ENCODE data around the gene TTLL13. TPM values are rescaled to one million over a fixed set of nuclear protein-coding genes. Genes with fewer than 3 reads are reported as not detected.

The TTLL13 gene
- polyA plus RNA-seq, 1 donor from 2014 or later: 0.33 TPM

DNA sequence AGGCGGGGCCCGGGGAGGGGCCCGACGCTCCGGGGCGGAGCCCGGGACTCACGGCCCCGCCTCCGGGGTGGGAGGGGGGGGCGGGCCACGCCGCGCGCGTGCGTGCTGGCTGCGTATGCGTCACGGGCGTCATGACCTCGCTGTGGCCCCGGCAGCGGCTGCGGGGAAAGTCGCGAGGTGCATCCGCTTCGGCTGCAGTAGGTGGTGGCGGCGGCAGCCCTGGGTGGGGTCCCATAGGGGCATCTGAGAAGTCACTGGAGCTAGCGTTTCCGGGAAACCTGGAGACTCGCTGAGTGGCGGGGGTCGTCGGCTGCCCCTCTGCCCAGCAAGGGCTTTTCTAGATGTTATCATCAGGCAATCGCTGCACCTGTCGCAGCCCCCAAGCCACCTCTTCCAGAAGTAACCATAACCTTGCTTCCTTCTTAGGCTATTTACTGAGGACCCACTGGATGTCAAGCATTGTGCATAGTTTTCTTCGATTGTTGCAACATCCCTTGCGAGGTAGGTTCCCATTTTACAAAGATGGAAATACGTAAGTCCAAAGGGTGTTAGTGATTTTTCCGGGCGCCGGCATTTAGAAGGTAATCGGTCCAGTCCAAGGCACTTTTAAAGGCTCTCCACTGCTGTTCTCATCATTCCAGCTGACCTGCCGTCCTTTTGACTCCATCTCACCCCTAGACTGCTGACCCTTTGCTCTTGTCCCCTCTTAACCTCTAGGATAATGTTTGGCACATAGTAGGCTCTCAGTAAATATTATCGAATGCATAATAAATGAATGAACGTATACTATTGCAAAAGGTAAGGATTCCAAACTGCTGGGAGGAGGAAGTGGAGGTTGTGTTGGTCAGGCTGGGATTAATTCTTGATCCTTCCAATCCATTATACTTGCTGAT, 15.0 kb upstream of the TTLL13 start, which contains the start of gene GDPGP1:
Gene GDPGP1 (plus strand): TSS at position 114 of the 893 bp plus-strand sequence. CDS start 6,700 bp downstream, outside the sequence.
- Histone ChIP-seq H4K20me1 (ENCODE audit: insufficient read depth) (no peaks in the 10 kb centered on the region), H3F3A (ENCODE audit: insufficient read depth, low read length, poor library complexity, severe bottlenecking) (no peaks in the 10 kb centered on the region), H3K9me3 (ENCODE audit: low read length) (no peaks in the 10 kb centered on the region), H3K27ac (ENCODE audit: low read length) (peak within 1 kb of the TSS; percentile 59), H3K9me2 (ENCODE audit: insufficient read depth, low read length) (no peaks in the 10 kb centered on the region), H3K4me3 (ENCODE audit: low read length) (peak within 1 kb of the TSS; percentile 90), H3K36me3 (ENCODE audit: insufficient read depth, low read length) (no peaks in the 10 kb centered on the region), H3K79me2 (replicated peaks; ENCODE audit: insufficient read depth, low read length) (no peaks in the 10 kb centered on the region), H2AFZ (ENCODE audit: low read depth, low read length) (peak within 1 kb of the TSS; percentile 63), H3K4me2 (ENCODE audit: low read length) (peak within 1 kb of the TSS; percentile 79), H3K9ac (ENCODE audit: low read length) (peak within 1 kb of the TSS; percentile 73), H3K27me3 (ENCODE audit: insufficient read depth, low read depth, low read length) (no peaks in the 10 kb centered on the region)
- TF ChIP-seq TAF1 (IDR thresholded peaks at IDR 0.05; ENCODE audit: low read depth) (peak; percentile 60), EP300 (conservative IDR thresholded peaks at IDR 0.05; ENCODE audit: poor library complexity, severe bottlenecking) (peak; percentile 38), POLR2AphosphoS5 (IDR thresholded peaks at IDR 0.05) (peak; percentile 94), SMC3 (conservative IDR thresholded peaks at IDR 0.05; ENCODE audit: poor library complexity) (peak; percentile 49), MXI1 (conservative IDR thresholded peaks at IDR 0.05; ENCODE audit: poor library complexity, severe bottlenecking) (peak; percentile 68), EZH2 (IDR thresholded peaks at IDR 0.05; ENCODE audit: borderline replicate concordance, insufficient read depth, low read length, poor library complexity, severe bottlenecking) (no peak), RAD21 (conservative IDR thresholded peaks at IDR 0.05) (peak; percentile 46)
- TF ChIP-seq, protein P1, sequence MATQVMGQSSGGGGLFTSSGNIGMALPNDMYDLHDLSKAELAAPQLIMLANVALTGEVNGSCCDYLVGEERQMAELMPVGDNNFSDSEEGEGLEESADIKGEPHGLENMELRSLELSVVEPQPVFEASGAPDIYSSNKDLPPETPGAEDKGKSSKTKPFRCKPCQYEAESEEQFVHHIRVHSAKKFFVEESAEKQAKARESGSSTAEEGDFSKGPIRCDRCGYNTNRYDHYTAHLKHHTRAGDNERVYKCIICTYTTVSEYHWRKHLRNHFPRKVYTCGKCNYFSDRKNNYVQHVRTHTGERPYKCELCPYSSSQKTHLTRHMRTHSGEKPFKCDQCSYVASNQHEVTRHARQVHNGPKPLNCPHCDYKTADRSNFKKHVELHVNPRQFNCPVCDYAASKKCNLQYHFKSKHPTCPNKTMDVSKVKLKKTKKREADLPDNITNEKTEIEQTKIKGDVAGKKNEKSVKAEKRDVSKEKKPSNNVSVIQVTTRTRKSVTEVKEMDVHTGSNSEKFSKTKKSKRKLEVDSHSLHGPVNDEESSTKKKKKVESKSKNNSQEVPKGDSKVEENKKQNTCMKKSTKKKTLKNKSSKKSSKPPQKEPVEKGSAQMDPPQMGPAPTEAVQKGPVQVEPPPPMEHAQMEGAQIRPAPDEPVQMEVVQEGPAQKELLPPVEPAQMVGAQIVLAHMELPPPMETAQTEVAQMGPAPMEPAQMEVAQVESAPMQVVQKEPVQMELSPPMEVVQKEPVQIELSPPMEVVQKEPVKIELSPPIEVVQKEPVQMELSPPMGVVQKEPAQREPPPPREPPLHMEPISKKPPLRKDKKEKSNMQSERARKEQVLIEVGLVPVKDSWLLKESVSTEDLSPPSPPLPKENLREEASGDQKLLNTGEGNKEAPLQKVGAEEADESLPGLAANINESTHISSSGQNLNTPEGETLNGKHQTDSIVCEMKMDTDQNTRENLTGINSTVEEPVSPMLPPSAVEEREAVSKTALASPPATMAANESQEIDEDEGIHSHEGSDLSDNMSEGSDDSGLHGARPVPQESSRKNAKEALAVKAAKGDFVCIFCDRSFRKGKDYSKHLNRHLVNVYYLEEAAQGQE (IDR thresholded peaks at IDR 0.05; ENCODE audit: borderline replicate concordance): peak; percentile 24
- TF ChIP-seq, protein P2, sequence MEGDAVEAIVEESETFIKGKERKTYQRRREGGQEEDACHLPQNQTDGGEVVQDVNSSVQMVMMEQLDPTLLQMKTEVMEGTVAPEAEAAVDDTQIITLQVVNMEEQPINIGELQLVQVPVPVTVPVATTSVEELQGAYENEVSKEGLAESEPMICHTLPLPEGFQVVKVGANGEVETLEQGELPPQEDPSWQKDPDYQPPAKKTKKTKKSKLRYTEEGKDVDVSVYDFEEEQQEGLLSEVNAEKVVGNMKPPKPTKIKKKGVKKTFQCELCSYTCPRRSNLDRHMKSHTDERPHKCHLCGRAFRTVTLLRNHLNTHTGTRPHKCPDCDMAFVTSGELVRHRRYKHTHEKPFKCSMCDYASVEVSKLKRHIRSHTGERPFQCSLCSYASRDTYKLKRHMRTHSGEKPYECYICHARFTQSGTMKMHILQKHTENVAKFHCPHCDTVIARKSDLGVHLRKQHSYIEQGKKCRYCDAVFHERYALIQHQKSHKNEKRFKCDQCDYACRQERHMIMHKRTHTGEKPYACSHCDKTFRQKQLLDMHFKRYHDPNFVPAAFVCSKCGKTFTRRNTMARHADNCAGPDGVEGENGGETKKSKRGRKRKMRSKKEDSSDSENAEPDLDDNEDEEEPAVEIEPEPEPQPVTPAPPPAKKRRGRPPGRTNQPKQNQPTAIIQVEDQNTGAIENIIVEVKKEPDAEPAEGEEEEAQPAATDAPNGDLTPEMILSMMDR (IDR thresholded peaks at IDR 0.05; ENCODE audit: poor library complexity, severe bottlenecking): no peak

DNA sequence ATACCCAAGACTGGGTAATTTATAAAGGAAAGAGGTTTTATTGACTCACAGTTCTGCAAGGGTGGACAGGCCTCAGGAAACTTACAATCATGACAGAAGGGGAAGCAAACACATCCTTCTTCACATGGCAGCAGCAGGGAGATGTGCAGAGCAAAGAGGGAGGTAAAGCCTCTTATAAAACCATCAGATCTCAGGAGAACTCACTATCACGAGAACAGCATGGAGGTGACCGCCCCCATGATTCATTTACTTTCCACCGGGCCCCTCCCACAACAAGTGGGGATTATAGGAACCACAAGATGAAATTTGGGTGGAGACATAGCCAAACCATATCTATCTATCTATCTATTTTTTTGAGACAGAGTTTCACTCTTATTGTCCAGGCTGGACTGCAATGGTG, 10.0 kb upstream of the TTLL13 start:
- H3F3A ChIP-seq (ENCODE audit: insufficient read depth, low read length, poor library complexity, severe bottlenecking): no peaks in the 10 kb centered on the region
- H3K27ac ChIP-seq (ENCODE audit: low read length): no peak overlapping the region
- no peak overlapping the region for H3K9ac ChIP-seq (ENCODE audit: low read length)
- no peak overlapping the region for H3K4me2 ChIP-seq (ENCODE audit: low read length)
- H3K27me3 ChIP-seq (ENCODE audit: insufficient read depth, low read depth, low read length): no peaks in the 10 kb centered on the region
- H3K36me3 ChIP-seq (ENCODE audit: insufficient read depth, low read length): no peaks in the 10 kb centered on the region
- H3K9me2 ChIP-seq (ENCODE audit: insufficient read depth, low read length): no peaks in the 10 kb centered on the region
- H3K79me2 ChIP-seq (replicated peaks; ENCODE audit: insufficient read depth, low read length): no peaks in the 10 kb centered on the region
- no peak for TF ChIP-seq EP300 (conservative IDR thresholded peaks at IDR 0.05; ENCODE audit: poor library complexity, severe bottlenecking)
- no peak for TF ChIP-seq MXI1 (conservative IDR thresholded peaks at IDR 0.05; ENCODE audit: poor library complexity, severe bottlenecking)
- TF ChIP-seq POLR2AphosphoS5 (IDR thresholded peaks at IDR 0.05): no peak
- TF ChIP-seq, protein P1 (IDR thresholded peaks at IDR 0.05; ENCODE audit: borderline replicate concordance): no peak
- TF ChIP-seq RAD21 (conservative IDR thresholded peaks at IDR 0.05): no peak
- no peak for TF ChIP-seq EZH2 (IDR thresholded peaks at IDR 0.05; ENCODE audit: borderline replicate concordance, insufficient read depth, low read length, poor library complexity, severe bottlenecking)
- TF ChIP-seq, protein P2 (IDR thresholded peaks at IDR 0.05; ENCODE audit: poor library complexity, severe bottlenecking): no peak
- TF ChIP-seq TAF1 (IDR thresholded peaks at IDR 0.05; ENCODE audit: low read depth): no peak
- H3K9me3 ChIP-seq (ENCODE audit: low read length): no peaks in the 10 kb centered on the region
- H2AFZ ChIP-seq (ENCODE audit: low read depth, low read length): no peak overlapping the region
- no peak overlapping the region for H3K4me3 ChIP-seq (ENCODE audit: low read length)
- no peaks in the 10 kb centered on the region for H4K20me1 ChIP-seq (ENCODE audit: insufficient read depth)
